ENCODE measurements around the gene RTBDN. TPM values are rescaled to one million over a fixed set of nuclear protein-coding genes. Genes with fewer than 3 reads are reported as not detected.

RTBDN gene
- total and polyA plus RNA-seq, 12 donors: 0.23 to 16.4 (median 4.4) TPM; not detected in 5

DNA sequence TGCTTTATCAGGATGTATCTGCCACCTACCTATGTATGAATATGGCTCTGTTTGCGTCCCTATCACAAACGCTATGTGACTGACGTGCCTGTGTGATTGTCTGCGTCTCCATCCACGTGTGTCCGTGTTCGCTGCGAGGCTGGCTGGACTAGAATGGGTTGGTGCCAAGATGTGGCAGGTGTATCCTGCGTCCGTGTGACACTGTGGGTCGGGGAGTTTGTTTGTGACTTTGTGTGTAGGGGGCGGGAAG lies 52.3 kb downstream of the RTBDN start:
- TF ChIP-seq POLR2A (IDR thresholded peaks at IDR 0.05): peak in 1 of 2 donors; percentile 59
- TF ChIP-seq, protein P1, sequence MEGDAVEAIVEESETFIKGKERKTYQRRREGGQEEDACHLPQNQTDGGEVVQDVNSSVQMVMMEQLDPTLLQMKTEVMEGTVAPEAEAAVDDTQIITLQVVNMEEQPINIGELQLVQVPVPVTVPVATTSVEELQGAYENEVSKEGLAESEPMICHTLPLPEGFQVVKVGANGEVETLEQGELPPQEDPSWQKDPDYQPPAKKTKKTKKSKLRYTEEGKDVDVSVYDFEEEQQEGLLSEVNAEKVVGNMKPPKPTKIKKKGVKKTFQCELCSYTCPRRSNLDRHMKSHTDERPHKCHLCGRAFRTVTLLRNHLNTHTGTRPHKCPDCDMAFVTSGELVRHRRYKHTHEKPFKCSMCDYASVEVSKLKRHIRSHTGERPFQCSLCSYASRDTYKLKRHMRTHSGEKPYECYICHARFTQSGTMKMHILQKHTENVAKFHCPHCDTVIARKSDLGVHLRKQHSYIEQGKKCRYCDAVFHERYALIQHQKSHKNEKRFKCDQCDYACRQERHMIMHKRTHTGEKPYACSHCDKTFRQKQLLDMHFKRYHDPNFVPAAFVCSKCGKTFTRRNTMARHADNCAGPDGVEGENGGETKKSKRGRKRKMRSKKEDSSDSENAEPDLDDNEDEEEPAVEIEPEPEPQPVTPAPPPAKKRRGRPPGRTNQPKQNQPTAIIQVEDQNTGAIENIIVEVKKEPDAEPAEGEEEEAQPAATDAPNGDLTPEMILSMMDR (IDR thresholded peaks at IDR 0.05): no peak
- no peaks in the 10 kb centered on the region for H3K27me3 ChIP-seq
- peak in 1 of 7 donors; percentile 88 for DNase-seq
- no peaks in the 10 kb centered on the region for H3K36me3 ChIP-seq (replicated peaks in 1 of 2)
- H3K4me1 ChIP-seq (replicated peaks in 1 of 2): peaks cover 32 to 62% of the 10 kb centered on the region in 2 donors
- no peaks in the 10 kb centered on the region for H3K9me3 ChIP-seq (replicated peaks in 1 of 3)
- 0 to 1% (median 0%) methylated on average over 9 to 12 of the region's 12 CpGs for WGBS, 4 donors
- H3K4me3 ChIP-seq: peak overlapping the region in 2 of 4 donors; percentile 17 to 54
- peak overlapping the region; percentile 75 to 99 (median 87) for H3K27ac ChIP-seq
- intact Hi-C loops (cut with DNase I): no loop called here

DNA sequence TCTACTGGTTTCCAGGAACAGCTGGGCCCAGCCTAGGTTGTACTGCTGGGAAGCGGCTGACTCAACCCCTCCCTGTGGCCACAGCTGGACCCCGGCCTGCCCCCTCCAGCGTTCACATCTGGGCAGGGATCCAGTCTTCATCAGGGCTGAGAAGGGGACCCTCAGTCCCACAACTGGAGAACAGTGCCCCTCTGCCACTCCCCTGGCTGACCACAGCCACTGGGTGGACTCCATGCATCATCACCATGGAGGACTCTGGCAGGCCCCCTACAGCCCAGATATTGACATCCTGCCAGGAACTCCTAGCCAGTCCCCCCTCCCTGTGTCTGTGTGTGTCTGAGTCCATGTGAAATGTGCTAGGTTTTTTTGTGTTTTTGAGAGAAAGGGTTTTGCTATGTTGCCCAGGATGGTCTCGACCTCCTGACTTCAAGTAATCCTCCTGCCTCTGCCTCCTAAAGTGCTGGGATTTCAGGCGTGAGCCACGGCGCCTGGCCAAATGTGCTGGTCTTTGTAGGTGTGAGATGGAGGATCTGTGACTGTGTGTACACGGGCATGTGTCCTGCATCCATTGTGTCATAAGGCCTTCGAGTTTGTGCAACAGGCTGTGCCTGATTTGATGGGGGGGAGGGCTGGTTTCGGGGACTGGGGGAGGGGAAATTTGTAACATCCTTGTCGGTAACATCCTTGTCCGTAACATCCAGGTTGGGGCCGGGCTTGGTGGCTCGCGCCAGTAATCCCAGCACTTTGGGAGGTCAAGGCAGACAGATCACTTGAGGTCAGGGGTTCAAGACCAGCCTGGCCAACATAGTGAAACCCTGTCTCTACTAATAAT lies 55.0 kb downstream of the RTBDN start:
- Histone ChIP-seq H3K36me3 (replicated peaks in 1 of 2) (no peaks in the 10 kb centered on the region), H3K27me3 (no peaks in the 10 kb centered on the region), H3K27ac (peak overlapping the region; percentile 55 to 96 (median 88)), H3K4me3 (peak overlapping the region in 1 of 4 donors; percentile 67), H3K4me1 (replicated peaks in 1 of 2) (peaks cover 37 to 55% of the 10 kb centered on the region in 2 donors), H3K9me3 (replicated peaks in 1 of 3) (no peaks in the 10 kb centered on the region)
- intact Hi-C loops (cut with DNase I): loop anchor here in 1 of 2 donors (2.0 kb wide), 1 partner anchor 15 kb away; no protein-coding TSS in a partner anchor
- no peak for TF ChIP-seq POLR2A (IDR thresholded peaks at IDR 0.05)
- TF ChIP-seq, protein P1 (IDR thresholded peaks at IDR 0.05): no peak
- WGBS, 4 donors: 25 to 47% (median 44%) methylated on average over 9 to 15 of the region's 15 CpGs
- peak in 6 of 7 donors; percentile 48 to 82 (median 78) for DNase-seq

DNA sequence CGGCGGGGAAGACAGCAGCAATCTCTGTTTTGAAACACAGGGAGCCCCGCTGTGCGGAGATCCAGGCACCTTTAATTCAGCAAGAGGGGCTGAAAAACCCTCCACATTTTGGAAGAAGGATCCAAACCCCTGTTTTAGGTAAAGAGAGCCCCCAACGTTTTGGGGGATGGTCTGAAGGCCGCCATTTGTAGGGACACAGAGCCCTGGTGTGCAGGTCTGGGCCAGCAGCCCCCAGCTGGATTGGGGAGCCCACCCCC lies 55.5 kb downstream of the RTBDN start:
- WGBS, 4 donors: 51 to 67% (median 59%) methylated on average over 4 to 6 of the region's 6 CpGs
- no peak for TF ChIP-seq POLR2A (IDR thresholded peaks at IDR 0.05)
- TF ChIP-seq, protein P1 (IDR thresholded peaks at IDR 0.05): no peak
- H3K4me3 ChIP-seq: peak overlapping the region in 1 of 4 donors; percentile 67
- peak in 1 of 7 donors; percentile 39 for DNase-seq
- H3K4me1 ChIP-seq (replicated peaks in 1 of 2): peaks cover 37 to 50% of the 10 kb centered on the region in 2 donors
- peak overlapping the region; percentile 55 to 96 (median 88) for H3K27ac ChIP-seq
- H3K9me3 ChIP-seq (replicated peaks in 1 of 3): no peaks in the 10 kb centered on the region
- intact Hi-C loops (cut with DNase I): loop anchor here in 1 of 2 donors (2.0 kb wide), 1 partner anchor 16 kb away; no protein-coding TSS in a partner anchor
- H3K27me3 ChIP-seq: no peaks in the 10 kb centered on the region
- no peaks in the 10 kb centered on the region for H3K36me3 ChIP-seq (replicated peaks in 1 of 2)

DNA sequence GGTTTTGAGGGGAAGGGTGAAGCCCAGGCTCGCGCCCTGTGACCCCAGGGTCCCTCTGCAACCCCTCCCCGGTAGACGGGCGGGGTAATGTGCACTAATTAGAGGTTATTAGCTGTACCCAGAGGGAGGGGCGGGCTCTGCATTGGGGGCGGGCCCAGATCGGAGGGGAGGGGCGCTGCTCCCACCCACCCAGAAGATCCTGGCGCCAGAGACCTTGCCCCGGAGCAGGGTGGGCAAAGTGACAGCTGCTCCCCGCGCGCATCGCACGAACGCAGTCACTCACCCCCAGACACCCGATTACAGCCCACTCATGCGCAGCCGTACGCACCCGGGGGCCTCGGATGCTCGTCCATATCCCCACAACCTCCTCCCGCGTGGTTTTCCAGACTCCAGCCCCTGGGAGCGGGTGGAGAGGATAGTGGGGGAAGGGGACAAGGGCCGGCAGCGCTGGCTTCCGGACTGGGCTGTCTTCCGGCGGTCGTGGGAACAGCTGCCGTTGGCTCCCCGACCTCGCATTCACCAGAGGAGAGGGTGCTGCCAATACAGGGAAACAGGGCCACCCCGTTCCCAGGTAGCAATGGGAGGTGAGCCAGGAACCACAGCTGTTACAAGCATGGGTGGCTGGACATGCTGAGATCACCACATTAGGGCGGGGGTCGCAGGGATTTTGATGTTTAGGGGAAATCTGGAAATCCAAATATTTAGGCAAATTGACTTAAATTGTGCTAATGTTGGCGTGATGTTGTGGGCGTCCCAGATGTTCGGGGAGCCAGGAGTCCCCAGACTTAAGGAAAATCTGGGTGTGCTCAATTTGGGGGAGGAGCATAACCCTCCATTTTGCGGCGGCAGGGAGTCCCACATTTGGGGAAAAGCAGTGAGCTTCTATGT lies 56.1 kb downstream of the RTBDN start:
- 2 to 15% (median 4%) methylated on average over 10 to 44 of the region's 44 CpGs for WGBS, 4 donors
- Histone ChIP-seq H3K36me3 (replicated peaks in 1 of 2) (no peaks in the 10 kb centered on the region), H3K9me3 (replicated peaks in 1 of 3) (no peaks in the 10 kb centered on the region), H3K4me1 (replicated peaks in 1 of 2) (peaks cover 32 to 44% of the 10 kb centered on the region in 2 donors), H3K27ac (peak overlapping the region; percentile 55 to 96 (median 88)), H3K27me3 (no peaks in the 10 kb centered on the region), H3K4me3 (peak overlapping the region in 3 of 4 donors; percentile 34 to 67 (median 38))
- intact Hi-C loops (cut with DNase I): loop anchor here in 1 of 2 donors (2.0 kb wide), 1 partner anchor 17 kb away; no protein-coding TSS in a partner anchor
- peak; percentile 71 to 89 (median 81) for DNase-seq
- TF ChIP-seq, protein P1 (IDR thresholded peaks at IDR 0.05): peak in 1 of 6 experiments; percentile 7
- peak in 1 of 2 donors; percentile 48 for TF ChIP-seq POLR2A (IDR thresholded peaks at IDR 0.05)
